ENCODE data around the gene NAT10.

Gene NAT10

DNA sequence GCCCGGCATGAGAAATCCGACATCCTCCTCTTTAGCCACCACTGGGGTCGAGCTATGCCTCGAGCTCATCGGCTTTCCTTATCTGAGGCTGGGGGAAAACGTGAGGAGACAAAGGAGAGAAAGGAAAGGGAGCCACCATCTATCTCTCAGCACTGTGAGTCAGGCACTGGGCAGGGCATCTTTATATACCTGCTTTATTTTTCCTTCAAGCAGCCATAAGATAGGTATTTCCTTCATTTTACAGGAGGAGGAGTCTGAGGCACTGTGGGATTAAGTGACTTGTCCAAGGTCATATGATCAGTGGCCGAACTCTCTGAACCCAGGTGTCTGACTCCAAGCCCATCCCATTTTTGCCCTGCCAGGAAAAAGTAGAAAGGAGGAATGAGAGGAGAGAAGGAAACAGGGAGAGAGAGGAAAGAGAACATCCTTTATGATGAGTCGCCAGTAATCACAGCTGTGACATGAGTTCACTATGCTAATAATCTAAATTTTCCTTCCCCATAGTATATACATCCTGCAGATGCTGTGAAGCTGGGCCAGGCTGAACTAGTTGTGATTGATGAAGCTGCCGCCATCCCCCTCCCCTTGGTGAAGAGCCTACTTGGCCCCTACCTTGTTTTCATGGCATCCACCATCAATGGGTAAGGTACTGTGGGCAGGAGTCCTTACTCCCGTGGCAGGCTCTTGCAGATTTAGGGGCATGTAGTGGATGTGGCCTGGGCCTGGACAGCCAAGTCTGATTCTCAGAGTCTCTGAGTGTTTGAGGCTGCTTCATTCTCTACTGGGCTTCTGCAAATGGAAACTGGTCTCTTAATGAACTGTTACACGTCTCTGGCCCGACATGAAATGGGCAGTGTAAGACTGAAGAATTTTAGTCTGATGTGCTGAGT lies 21.8 kb downstream of the NAT10 start:
- no peak for TF ChIP-seq CTCF (conservative IDR thresholded peaks at IDR 0.05; ENCODE audit: control insufficient read depth, insufficient read depth, low read depth, low read length)
- no peak overlapping the region for H3K4me3 ChIP-seq (ENCODE audit: control insufficient read depth, low read depth, low read length)
- no peak for DNase-seq (ENCODE audit: low read depth)

DNA sequence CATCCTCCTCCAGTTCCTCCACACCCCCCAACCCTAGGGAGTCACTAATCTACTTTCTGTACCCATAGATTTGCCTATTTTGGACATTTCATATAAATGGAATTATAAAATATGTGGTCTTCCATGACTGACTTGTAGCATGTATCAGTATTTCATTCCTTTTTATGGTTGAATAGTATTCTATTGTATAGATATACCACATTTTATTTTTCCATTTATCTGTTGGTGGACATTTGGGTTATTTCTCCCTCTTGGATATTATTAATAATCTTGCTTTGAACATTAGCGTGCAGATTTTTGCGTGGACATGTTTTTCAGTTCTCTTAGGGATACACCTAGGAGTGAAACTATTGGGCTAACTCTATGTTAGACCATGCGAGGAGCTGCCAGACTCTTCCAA lies 23.4 kb downstream of the NAT10 start:
- no peak for TF ChIP-seq CTCF (conservative IDR thresholded peaks at IDR 0.05; ENCODE audit: control insufficient read depth, insufficient read depth, low read depth, low read length)
- no peak for DNase-seq (ENCODE audit: low read depth)
- H3K4me3 ChIP-seq (ENCODE audit: control insufficient read depth, low read depth, low read length), result no peak overlapping the region

GRCh38 chr11:34132261-34132965 lies 27.0 kb downstream of the NAT10 start:
- no peak for TF ChIP-seq CTCF (conservative IDR thresholded peaks at IDR 0.05; ENCODE audit: control insufficient read depth, insufficient read depth, low read depth, low read length)
- DNase-seq (ENCODE audit: low read depth), result no peak

GRCh38 chr11:34134765-34135164 lies 29.3 kb downstream of the NAT10 start:
- TF ChIP-seq CTCF (conservative IDR thresholded peaks at IDR 0.05; ENCODE audit: control insufficient read depth, insufficient read depth, low read depth, low read length), result no peak
- H3K4me3 ChIP-seq (ENCODE audit: control insufficient read depth, low read depth, low read length), result no peak overlapping the region
- DNase-seq (ENCODE audit: low read depth), result no peak

More at GRCh38 chr11:34132261-34132965, 27.0 kb downstream of the NAT10 start:
- H3K4me3 ChIP-seq (ENCODE audit: control insufficient read depth, low read depth, low read length), result no peak overlapping the region

DNA sequence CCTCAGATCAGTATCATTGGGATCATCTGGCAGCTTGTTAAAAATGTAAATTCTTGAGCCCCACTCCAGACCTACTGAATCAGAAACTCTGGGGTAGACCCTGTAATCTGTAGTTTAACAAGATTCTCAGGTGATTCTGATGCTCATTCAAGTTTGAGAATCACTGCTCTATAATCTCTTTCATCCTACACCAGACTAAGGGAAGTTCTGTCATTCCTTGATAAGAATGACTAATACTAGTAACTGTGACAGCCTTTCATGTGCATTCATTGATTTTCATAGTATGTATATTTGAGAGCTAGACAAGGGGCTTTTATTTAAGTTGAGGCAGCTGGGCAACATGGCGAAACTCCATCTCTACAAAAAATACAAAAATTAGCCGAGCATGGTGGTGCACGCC lies 30.0 kb downstream of the NAT10 start:
- H3K4me3 ChIP-seq (ENCODE audit: control insufficient read depth, low read depth, low read length), result no peak overlapping the region
- TF ChIP-seq CTCF (conservative IDR thresholded peaks at IDR 0.05; ENCODE audit: control insufficient read depth, insufficient read depth, low read depth, low read length), result no peak
- no peak for DNase-seq (ENCODE audit: low read depth)

DNA sequence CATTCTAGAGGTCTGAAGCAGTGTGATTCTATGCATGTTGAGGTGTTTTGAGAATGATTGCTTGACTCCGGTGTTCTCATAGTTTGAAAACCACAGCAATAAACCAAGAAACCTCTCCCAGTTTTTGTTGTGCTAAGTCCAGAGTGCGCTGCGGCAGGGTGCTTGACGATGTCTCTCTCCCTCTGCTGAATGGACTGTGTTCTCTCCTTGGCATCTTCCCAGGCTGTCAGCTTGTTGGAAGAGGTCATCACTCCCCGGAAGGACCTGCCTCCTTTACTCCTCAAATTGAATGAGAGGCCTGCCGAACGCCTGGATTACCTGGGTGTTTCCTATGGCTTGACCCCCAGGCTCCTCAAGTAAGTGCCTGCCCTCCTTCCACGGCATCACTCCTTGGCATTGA lies 31.0 kb downstream of the NAT10 start:
- no peak overlapping the region for H3K4me3 ChIP-seq (ENCODE audit: control insufficient read depth, low read depth, low read length)
- DNase-seq (ENCODE audit: low read depth), result no peak
- TF ChIP-seq CTCF (conservative IDR thresholded peaks at IDR 0.05; ENCODE audit: control insufficient read depth, insufficient read depth, low read depth, low read length), result no peak

Measured in fibroblast of mammary gland (primary cell).